Activated naive CD8-positive, alpha-beta T cell treated with anti-CD3 and anti-CD28 coated beads, Interleukin-2, amount 50 U/mL, for 16 hours (primary cell): ENCODE measurements around the gene GCM1.
"Not testable (repeated sequence)": the region's sequence is repeated elsewhere in the genome, so short reads cannot be mapped to it uniquely, and the experiment has no call there.

ENCODE experiments used
- DNase-seq: peaks from one replicate; pipeline ENCODE4 v3.0.0-alpha.2; 2020; ENCODE audit warnings: low read depth, low spot score

GCM1 gene, protein sequence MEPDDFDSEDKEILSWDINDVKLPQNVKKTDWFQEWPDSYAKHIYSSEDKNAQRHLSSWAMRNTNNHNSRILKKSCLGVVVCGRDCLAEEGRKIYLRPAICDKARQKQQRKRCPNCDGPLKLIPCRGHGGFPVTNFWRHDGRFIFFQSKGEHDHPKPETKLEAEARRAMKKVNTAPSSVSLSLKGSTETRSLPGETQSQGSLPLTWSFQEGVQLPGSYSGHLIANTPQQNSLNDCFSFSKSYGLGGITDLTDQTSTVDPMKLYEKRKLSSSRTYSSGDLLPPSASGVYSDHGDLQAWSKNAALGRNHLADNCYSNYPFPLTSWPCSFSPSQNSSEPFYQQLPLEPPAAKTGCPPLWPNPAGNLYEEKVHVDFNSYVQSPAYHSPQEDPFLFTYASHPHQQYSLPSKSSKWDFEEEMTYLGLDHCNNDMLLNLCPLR

DNA sequence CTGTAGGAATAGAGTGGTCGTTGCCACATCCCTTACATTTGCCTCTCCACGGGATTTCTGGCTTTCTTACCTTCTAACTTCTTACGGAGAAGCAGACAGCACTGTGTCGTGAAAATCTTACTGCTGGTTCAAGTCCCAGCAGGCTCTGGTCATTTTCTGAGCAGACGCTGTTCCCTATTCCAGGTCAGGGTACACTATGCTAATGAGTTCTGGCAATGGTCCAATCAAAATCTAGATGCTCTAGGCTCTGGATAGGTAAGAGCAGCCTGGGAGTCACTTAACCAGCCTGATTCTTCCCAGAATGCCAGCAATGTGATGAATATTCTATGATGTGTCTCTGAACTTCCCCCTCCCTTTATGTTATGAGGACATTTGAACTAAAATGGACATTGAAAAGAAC, at the start of gene GCM1:
Gene GCM1, minus strand, starts transcription at position 158 of the 400 bp plus-strand sequence. CDS start 3,209 bp downstream, outside the sequence.
- DNase-seq, result no peak

DNA sequence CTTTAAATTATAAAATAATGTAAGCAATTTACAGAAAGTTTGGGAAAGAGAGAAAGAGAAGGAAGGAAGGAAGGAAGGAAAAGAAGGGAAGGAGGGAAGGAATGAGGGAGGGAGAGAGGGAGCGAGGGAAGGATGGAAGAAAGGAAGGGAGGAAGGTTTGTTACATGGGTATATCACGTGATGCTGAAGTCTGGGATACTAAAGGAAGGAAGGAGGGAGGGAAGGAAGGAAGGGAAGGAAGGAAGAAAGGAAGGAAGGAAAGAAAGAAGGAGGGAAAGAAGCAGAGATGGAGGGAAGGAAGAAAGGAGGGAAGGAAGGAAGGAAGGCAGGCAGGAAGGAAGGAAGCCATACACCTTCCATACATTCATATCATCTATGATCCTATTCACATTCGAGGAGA, 48.9 kb upstream of the GCM1 start:
- no peak for DNase-seq

DNA sequence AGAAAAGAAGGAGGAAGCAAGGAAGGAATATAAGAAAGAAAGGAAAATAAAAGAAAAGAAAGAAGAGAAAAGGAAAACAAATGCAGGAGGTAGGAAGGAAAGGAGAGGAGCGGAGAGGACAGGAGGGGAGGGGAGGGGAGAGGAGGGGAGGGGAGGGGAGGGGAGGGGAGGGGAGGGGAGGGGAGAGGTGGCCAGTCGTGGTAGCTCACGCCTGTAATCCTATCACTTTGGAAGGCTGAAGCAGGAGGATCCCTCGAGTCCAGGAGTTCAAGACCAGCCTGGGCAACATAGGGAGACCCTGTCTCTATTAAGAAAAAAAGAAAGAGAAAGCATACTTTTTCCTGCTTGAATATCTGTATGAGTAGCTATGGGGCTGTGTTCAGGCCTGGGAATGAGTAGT, 46.4 kb upstream of the GCM1 start:
- DNase-seq, result no peak

DNA sequence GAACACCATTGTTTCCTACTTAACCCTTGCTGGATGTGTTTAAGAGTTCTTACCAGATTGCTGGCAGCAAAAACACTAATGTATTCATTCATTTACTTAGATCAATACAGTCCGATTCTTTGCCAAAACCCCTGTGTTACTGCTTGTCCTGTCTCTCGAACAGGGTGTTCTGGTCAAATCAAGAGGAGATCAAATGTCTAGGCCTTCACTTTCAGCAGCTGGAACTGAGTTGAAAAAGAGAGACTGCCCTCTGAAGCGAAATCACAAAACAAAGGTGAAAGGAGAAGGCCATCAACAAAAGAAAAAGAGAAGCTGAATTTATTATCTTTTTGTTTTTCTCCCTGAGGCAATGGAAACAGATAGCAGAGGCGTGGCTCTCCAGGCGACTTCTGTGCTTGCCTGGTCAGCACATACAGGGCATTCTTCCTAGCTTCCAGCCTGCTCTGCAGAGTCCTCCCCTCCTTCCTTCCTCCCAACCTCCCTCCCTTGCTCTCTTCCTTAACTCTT, 44.1 kb upstream of the GCM1 start:
- DNase-seq, result no peak

DNA sequence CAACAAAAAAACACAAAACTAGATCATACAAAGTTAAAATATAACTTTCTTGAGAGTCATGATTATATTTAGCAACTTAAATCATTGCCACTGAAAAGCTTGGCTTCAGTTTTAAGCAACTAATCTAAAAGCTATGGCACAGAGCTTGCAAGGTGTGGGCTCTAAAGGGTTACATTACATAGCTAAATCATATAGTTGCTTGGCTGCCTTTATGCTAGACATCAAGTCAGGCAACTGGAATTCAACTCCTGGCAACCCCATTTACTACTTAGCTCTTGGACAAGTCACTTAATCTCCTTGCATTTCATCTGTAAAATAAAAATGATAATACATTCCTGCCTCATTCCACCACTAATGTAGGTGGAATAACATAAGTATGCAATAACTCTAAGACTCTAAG, 40.9 kb upstream of the GCM1 start:
- no peak for DNase-seq

DNA sequence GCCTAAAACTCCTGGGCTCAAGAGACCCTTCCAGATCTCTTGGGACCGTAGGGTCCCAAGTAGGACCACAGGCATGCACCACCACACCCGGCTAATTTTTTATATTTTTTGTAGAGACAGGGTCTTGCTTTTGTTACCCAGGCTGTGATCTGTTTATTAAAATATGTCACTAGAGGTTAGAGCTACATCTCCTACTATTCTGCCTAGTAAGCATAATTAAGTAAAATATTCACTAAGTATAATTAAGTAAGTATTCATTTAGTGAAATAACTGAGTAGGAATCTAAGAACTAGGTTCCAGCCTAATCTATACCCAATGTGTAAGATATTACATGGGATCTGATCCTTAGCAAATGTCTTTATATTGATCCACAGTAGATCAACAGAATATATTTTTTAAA, 40.2 kb upstream of the GCM1 start:
- no peak for DNase-seq

DNA sequence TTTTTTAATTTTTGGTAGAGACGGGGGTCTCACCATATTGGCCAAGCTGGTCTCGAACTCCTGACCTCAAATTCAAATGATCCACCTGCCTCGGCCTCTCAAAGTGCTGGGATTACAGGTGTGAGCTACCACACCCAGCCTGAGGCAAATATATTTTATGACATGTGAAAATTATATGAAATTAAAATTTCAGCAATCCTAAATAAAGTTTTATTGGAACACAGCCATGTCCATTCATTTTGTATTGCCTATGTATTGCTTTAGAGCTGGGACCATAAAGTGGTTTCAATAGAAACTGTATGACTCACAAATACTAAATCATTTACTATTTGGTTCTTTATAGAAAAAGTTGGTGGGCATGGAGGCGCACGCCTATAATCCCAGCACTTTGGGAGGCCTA, 32.0 kb upstream of the GCM1 start:
- no peak for DNase-seq

DNA sequence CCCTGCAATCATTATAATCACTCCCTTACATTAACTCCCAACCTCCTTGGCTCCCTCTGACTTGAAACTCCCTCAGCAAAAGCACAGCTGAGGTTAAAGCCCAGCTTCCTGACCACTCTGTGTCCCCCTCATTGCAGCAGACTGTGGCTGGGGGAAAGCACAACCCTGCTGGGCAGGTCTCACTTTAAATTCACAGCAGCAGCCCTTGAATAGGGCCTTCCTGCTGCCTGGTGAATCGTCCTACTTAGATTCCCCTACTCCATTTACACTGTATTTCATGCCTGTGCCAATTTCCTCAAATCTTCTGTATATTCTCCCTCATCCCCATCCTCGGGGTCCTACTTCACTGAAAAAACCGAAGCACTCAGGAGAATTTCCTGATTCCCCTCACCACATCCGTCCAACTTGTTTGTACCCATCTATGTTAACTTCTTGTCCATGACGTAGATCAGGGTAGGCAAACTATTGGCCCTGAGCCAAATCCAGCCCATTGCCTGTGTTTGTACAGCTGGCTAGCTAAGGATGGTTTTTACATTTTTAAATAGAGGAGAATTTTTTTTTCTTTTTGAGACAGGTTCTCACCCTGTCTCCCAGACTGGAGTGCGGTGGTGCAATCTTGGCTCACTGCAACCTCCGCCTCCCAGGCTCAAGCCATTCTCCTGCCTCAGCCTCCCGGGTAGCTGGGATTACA, 31.5 kb upstream of the GCM1 start:
- DNase-seq, result no peak

DNA sequence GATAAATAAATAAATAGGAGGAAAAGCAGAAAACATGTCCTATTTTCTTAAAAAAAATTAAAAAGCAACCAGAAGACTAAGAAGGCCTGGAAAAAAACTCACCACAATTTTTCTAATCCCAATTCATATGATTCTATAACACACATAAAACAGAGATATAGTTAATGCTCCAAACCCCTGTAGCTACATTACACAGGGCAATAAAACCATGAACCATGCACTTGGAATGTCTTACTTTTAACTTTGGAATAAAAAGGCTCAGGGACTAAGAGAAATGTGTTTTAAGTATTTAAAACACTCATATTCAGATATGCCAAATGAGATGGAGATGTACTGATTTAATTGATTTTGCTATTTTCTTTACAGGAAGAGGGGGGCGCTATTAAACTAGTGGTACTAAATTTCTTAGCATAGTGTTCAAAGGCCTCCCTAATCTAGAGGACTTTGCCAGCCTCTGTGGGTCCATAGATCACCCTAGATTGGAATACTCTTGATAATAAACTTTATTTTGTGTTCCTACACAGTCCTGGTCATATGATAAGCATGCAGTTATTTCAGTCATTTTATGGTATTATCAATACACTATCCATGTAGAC, 30.3 kb upstream of the GCM1 start:
- no peak for DNase-seq

DNA sequence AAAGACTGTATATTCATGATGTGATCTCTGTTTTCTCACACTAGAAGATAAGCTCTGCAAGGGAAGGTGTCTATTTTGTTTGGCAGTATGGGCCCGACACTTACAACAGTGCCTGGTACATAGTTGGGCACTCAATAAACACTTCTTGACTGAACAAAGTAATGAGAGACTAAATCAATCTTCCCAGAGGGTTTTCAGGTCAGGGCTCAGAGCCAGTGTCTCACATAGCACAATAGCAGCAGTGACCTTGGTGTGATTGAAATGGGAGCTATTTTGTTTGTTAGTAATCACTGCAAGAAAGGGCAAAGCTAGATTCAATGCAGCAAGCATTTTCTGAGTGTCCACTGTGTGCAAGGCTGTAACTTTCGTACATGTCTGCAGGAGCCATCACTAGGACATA, 26.4 kb upstream of the GCM1 start:
- DNase-seq, result no peak

DNA sequence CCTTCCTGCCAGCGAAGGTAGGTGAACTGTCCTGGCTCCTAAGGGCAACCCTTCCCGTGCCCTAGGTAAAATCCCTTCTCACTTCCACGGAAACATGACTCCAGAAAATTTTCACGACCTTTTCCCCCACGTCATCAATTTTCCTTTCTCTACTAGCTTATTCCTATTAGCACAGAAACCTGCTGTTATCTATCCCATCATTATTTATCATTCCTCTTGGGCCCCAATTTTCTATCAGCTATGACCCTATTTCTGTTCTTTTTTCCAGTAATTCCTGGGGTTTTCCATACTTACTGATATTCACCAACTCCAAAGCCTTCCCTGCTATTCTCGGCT, 23.8 kb upstream of the GCM1 start:
- DNase-seq, result no peak

DNA sequence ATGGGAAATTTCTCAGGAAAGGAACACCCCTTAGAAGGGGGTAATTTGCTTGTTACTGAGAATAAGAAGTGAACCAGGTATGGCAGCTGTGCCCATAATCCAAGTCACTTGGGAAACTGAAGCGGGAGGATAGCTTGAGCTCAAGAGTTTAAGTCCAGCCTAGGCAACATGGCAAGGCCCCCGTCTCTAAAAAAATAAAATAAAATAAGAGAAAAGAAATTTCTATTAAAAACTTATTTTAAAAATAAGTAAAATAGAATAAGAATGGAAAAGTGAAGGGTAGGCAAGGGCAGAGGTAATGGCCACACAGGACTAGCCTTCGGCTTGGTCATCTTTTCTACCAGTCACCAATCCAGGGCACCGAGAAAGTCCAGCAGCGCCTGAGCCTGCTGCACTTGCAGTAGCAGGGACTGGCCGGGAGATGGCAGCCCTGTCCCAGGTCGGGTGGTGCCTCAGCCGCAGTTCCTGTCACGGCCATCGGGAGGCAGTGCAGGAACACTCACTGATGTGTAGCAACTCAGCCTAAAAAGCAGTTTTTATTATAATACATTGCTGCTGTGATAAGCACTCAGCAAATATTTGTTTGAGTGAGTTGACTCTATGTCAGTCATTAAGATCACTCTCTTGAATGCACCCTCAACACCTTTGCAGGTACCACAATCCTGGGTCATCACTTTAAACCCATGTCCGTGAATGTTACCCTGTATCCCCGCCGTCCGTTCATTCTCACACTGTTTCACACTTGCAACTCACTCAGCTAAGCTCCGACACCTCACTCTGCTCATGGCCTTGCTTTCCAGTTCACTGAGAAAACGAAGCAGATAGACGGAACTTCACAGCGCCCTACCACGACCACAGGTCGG, 23.2 kb upstream of the GCM1 start:
- DNase-seq, result peak; percentile 77

DNA sequence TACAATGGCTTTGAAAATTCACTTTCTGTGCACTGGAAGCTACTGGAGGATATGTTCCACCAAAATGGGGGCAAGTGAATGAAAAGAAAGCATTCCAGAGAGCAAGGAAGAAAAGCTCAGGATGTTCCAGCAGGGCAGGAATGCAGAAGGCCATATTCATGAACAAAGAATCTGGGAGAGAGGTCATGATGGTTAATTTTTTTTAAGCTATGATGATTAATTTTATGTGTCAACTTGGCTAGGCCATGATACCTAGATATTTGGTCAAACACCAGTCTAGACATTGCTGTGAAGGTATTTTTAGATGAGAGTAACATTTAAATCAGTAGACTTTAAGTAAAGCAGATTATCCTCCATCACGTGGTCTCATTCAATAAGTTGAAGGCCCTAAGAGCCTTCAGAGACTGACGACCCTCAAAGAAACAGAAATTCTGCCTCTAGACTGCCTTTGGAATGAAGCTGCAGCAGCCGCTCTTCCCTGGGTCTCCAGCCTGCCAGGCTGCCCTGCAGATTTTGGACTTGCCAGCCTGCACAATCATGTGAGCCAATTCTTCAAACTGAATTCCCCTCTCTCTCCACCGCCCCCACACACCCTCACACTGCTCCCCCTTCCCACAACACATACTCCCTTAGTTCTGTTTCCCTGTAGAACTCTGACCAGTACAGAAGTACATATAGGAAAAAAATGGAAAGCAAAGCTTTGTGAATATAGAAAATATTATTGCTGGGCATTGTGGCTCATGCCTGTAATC, 20.1 kb upstream of the GCM1 start:
- no peak for DNase-seq

DNA sequence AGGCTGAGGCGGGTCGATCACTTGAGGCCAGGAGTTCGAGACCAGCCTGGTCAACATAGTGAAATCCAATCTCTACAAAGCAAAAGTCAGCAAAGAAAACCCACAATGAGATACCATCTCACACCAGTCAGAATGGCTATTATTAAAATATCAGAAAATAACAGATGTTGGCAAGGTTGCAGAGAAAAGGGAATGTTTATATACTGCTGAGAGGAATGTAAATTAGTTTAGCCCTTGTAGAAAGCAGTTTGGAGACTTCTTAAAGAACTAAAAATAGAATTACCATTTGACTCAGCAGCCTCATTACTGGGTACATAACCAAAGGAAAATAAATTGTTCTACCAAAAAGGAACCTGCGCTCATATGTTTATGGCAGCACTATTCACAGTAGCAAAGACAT, 16.7 kb upstream of the GCM1 start:
- DNase-seq, result no peak

DNA sequence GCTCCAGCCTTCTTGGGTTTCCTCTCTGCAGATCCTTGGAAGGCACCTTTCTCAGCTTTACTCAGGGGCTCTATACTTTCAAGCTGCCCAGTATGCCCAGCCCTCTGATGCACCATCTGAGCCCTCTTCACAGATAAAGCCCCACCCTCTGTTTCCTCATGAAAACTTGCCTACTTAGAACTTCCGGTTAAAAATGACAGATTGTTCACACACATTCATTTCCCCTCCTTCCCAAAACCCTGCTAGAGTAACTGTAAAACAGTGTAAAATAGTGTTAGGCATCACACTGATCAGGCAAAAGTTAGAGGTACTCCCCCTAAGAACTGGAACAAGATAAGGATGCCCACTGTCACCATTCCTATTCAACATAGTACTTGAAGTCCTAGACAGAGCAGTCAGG, 14.0 kb upstream of the GCM1 start:
- DNase-seq, result no peak

DNA sequence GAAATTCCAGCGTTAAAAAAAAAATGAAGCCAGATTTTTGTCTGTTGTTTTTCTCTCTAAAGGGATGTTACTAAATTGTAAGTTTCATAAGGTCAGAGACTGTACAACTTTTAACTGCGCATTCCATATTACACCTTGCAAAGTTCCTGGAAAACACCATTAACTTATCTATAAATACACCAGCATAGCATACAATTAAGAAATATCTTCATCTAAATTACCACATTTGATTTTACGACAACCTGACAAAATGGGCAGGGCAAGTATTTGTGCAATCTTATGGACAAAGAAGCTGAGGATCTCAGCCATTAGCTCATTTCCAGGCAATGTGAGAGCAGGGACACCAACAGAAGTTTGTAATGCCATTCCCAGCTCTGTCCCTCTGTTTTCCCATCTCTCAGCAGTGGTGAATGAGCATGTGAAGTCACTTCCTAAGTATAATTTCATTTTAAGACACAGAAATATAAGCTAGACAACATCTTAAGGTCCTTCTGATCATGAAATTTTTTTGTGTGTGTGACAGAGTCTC, 12.9 kb upstream of the GCM1 start:
- no peak for DNase-seq

DNA sequence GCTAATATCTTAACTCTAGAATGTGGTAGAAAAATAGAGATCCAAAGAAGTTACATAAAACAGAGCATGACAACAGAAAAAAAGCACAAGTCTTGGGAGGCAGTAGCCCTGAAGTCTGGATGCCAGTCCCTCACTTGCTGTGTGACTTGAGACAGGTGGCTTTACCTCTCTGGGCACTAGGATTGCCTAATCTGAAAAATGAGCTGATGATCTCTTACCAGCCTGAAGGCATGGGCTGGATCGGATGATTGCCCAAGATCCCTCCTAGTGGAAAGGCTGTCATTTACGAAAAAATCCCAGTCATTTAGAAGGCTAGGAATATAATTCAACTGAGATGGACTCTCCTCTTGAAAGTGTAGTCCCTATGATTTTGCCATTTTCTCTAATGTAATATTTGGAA, 10.9 kb upstream of the GCM1 start:
- no peak for DNase-seq

DNA sequence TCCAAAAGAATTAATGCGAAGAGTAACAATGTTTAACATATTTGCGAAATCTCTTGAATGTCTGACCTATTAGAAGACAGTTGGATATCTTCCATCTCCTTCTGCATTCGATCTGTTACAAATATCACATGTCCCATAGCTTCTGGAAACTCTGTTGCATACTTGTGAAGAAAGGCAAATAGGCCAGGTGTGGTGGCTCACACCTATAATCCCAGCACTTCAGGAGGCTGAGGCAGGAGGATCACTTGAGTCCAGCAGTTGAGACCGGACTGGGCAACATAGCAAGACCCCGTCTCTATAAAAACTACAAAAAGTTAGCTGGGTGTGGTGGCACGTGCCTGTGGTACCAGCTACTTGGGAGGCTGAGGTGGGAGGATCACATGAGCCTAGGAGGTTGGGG, 9.4 kb upstream of the GCM1 start:
- not testable (repeated sequence) for DNase-seq

DNA sequence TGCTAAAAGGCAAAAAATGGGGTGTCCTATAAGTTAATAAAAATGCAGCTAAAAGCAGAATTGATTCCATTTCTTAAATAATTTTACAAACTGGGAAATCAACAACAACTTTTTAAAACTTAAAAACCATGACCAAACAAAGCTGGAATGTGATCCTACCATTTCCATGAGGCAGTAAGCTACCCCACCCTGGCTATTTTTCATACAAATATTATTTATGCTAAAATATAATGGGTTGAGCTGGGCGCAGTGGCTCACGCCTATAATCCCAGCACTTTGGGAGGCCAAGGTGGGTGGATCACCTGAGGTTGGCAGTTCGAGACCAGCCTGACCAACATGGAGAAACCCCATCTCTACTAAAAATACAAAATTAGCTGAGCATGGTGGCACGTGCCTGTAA, 6.6 kb upstream of the GCM1 start:
- DNase-seq, result not testable (repeated sequence)

DNA sequence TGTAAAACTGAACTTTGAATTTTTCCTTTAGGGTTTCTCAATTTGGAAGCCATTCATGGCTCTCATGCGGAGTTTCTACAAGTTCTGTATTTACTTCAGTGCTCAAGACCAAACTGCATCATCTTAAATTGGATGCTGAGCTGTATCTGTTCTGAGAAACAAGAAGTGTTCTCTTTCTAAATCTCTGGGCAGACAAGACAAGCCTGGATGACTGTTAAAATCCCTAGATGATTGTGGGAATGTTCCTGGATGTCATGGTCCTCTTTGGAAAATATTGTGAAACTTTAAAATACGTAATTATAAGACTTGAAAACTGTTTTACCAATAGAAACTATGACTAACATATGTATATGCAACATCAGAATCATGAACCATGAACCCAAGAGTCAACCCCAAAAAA, 6.2 kb upstream of the GCM1 start:
- no peak for DNase-seq

DNA sequence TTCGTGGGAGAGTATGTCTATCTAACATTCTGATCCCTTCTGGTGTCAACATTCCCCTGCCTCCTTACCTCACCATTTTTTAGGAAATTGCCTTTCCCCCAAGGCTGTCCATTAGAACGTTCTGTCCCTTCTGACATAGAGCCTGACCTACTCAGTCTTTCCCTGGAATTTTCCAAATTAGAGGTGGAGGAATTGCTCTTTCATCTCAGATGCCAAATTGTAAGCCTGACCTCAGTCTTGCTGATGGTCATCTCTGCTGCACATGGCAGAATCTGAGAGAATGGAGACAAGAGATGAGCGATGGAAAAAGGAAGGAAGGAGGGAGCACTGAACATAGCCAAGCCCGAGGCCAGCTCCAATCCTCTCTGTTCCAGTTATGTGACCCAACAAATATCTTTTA, 5.4 kb upstream of the GCM1 start:
- no peak for DNase-seq
